Activated CD4-positive, alpha-beta T cell treated with anti-CD3 and anti-CD28 coated beads for 36 hours (primary cell): Measurements from ENCODE around the gene PRR15L. TPM values are rescaled to one million over a fixed set of nuclear protein-coding genes. Genes with fewer than 3 reads are reported as not detected.

Experiments
- ATAC-seq: fragments of 200-7000 bp; cut with Tn5 transposase; one replicate; pipeline ENCODE4 v1.10.0; 2021; ENCODE audit warnings: mild to moderate bottlenecking, moderate library complexity
- CTCF ChIA-PET: fragments of 350-600 bp; sonication (Branson Sonifier 250); formaldehyde crosslinking; loops from one replicate; lab custom pipeline; 2021; ENCODE audit warnings: antibody characterized with exemption; lab: Charles Lee
- POLR2A ChIA-PET: fragments of 350-600 bp; sonication (Branson Sonifier 250); formaldehyde crosslinking; loops from one replicate; lab custom pipeline; 2021; ENCODE audit warnings: antibody characterized with exemption, inconsistent platforms; lab: Charles Lee
- DNase-seq: peaks from one replicate; pipeline ENCODE4 v3.0.0-alpha.2; 2020
- H3K27ac Mint-ChIP-seq: one replicate; pipeline ENCODE4 v1.8.0; 2021; ENCODE audit warnings: mixed read lengths
- H3K27me3 Mint-ChIP-seq: one replicate; pipeline ENCODE4 v1.8.0; 2021; ENCODE audit warnings: mixed read lengths
- H3K36me3 Mint-ChIP-seq: one replicate; pipeline ENCODE4 v1.8.0; 2021; ENCODE audit warnings: low read depth, mixed read lengths
- H3K4me1 Mint-ChIP-seq: one replicate; pipeline ENCODE4 v1.8.0; 2021; ENCODE audit warnings: mixed read lengths
- H3K4me3 Mint-ChIP-seq: one replicate; pipeline ENCODE4 v1.8.0; 2021; ENCODE audit warnings: mild to moderate bottlenecking, moderate library complexity, mixed read lengths
- H3K9me3 Mint-ChIP-seq: one replicate; pipeline ENCODE4 v1.8.0; 2021; ENCODE audit warnings: low read depth, mixed read lengths
- intact Hi-C, 2 experiments: fragments of 100-400 bp; cut with DNase I in 1 of 2; cut with micrococcal nuclease in 1 of 2; formaldehyde crosslinking; loops; one replicate each; pipeline versions ENCODE4 v1.14.2 to v1.15.1; 2022 to 2024; cut with DNase I, micrococcal nuclease
- total RNA-seq, 2 experiments: library from RNA; stranded (reverse); gene quantifications; one replicate each; pipeline ENCODE4 v1.2.3, GENCODE V29; 2021

PRR15L gene
- total RNA-seq, 2 experiments from 2014 or later = not detected

- Mint-ChIP-seq H3K9me3 (no peaks in the 10 kb centered on the region), H3K4me1 (peaks cover 10% of the 10 kb centered on the region), H3K36me3 (peaks cover 7% of the 10 kb centered on the region), H3K27ac (no peak overlapping the region), H3K4me3 (no peak overlapping the region), H3K27me3 (no peaks in the 10 kb centered on the region)
- ATAC-seq (no peak), DNase-seq (no peak)
- CTCF ChIA-PET = no interaction called here
- intact Hi-C loops = no loop called here
- POLR2A ChIA-PET = no interaction called here
Observed at GRCh38 chr17:47917581-47917980, 40.1 kb downstream of the PRR15L start.

GRCh38 chr17:47916489-47917208 is 41.0 kb downstream of the PRR15L start:
- intact Hi-C loops = no loop called here
- no peak overlapping the region for H3K27ac Mint-ChIP-seq
- ChIA-PET CTCF (no interaction called here), POLR2A (no interaction called here)
- no peaks in the 10 kb centered on the region for H3K9me3 Mint-ChIP-seq
- peaks cover 10% of the 10 kb centered on the region for H3K4me1 Mint-ChIP-seq
- DNase-seq (no peak), ATAC-seq (no peak)
- peaks cover 7% of the 10 kb centered on the region for H3K36me3 Mint-ChIP-seq
- H3K4me3 Mint-ChIP-seq = no peak overlapping the region
- H3K27me3 Mint-ChIP-seq = no peaks in the 10 kb centered on the region

- no peak for ATAC-seq
- Mint-ChIP-seq H3K36me3 (peaks cover 6% of the 10 kb centered on the region), H3K4me3 (no peak overlapping the region), H3K9me3 (no peaks in the 10 kb centered on the region), H3K27ac (no peak overlapping the region), H3K4me1 (peaks cover 10% of the 10 kb centered on the region), H3K27me3 (no peaks in the 10 kb centered on the region)
- POLR2A ChIA-PET = no interaction called here
- intact Hi-C loops = no loop called here
- CTCF ChIA-PET = no interaction called here
- no peak for DNase-seq
Observed at GRCh38 chr17:47915776-47916398, 41.8 kb downstream of the PRR15L start.

GRCh38 chr17:47914306-47914948 is 43.3 kb downstream of the PRR15L start:
- POLR2A ChIA-PET = no interaction called here

GRCh38 chr17:47913050-47913449 is 44.6 kb downstream of the PRR15L start:
- intact Hi-C loops = no loop called here
- ChIA-PET CTCF (interaction anchor here (0.8 kb wide), 1 partner anchor 21 kb away, joined by 4 read pairs; no protein-coding TSS in a partner anchor), POLR2A (no interaction called here)
- no peaks in the 10 kb centered on the region for H3K9me3 Mint-ChIP-seq
- H3K36me3 Mint-ChIP-seq = peaks cover 5% of the 10 kb centered on the region
- DNase-seq = no peak
- no peak overlapping the region for H3K4me3 Mint-ChIP-seq
- peaks cover 6% of the 10 kb centered on the region for H3K4me1 Mint-ChIP-seq
- no peak for ATAC-seq
- no peak overlapping the region for H3K27ac Mint-ChIP-seq
- no peaks in the 10 kb centered on the region for H3K27me3 Mint-ChIP-seq

More at GRCh38 chr17:47914306-47914948, 43.3 kb downstream of the PRR15L start:
- Mint-ChIP-seq H3K4me1 (peaks cover 8% of the 10 kb centered on the region), H3K36me3 (peaks cover 4% of the 10 kb centered on the region), H3K27me3 (no peaks in the 10 kb centered on the region), H3K4me3 (no peak overlapping the region), H3K9me3 (no peaks in the 10 kb centered on the region), H3K27ac (no peak overlapping the region)
- DNase-seq (no peak), ATAC-seq (no peak)
- intact Hi-C loops = no loop called here
- CTCF ChIA-PET = interaction anchor here (1.0 kb wide), 1 partner anchor 56 kb away, joined by 4 read pairs; the partner anchor contains the start of gene CDK5RAP3

- no peak for DNase-seq
- CTCF ChIA-PET = interaction anchor here (1.0 to 1.4 kb wide), 3 partner anchors 19 to 67 kb away, joined by 3 to 4 read pairs (median 3); partner anchors contain the start of genes CDK5RAP3 and SCRN2
Observed at GRCh38 chr17:47907932-47908562, 49.6 kb downstream of the PRR15L start.

GRCh38 chr17:47906443-47906842 is 51.2 kb downstream of the PRR15L start:
- Mint-ChIP-seq H3K27me3 (no peaks in the 10 kb centered on the region), H3K9me3 (no peaks in the 10 kb centered on the region), H3K36me3 (peaks cover 8% of the 10 kb centered on the region), H3K27ac (no peak overlapping the region), H3K4me3 (no peak overlapping the region), H3K4me1 (peaks cover 22% of the 10 kb centered on the region)
- POLR2A ChIA-PET = no interaction called here
- ATAC-seq (no peak), DNase-seq (no peak)
- intact Hi-C loops = no loop called here
- CTCF ChIA-PET = interaction anchor here (1.1 kb wide), 1 partner anchor 20 kb away, joined by 3 read pairs; no protein-coding TSS in a partner anchor

More at GRCh38 chr17:47907932-47908562, 49.6 kb downstream of the PRR15L start:
- peak overlapping the region; percentile 9 for H3K27ac Mint-ChIP-seq
- no peak for ATAC-seq
- POLR2A ChIA-PET = interaction anchor here (0.6 kb wide), 1 partner anchor 24 kb away, joined by 3 read pairs; no protein-coding TSS in a partner anchor
- H3K36me3 Mint-ChIP-seq = peaks cover 8% of the 10 kb centered on the region
- intact Hi-C loops = no loop called here
- H3K4me3 Mint-ChIP-seq = no peak overlapping the region
- no peaks in the 10 kb centered on the region for H3K27me3 Mint-ChIP-seq
- no peaks in the 10 kb centered on the region for H3K9me3 Mint-ChIP-seq
- peaks cover 16% of the 10 kb centered on the region for H3K4me1 Mint-ChIP-seq

- Mint-ChIP-seq H3K4me3 (no peak overlapping the region), H3K9me3 (no peaks in the 10 kb centered on the region), H3K27me3 (no peaks in the 10 kb centered on the region), H3K4me1 (peaks cover 25% of the 10 kb centered on the region), H3K36me3 (peaks cover 8% of the 10 kb centered on the region), H3K27ac (no peak overlapping the region)
- DNase-seq (no peak), ATAC-seq (no peak)
- POLR2A ChIA-PET = no interaction called here
- CTCF ChIA-PET = interaction anchor here (0.9 to 1.5 kb wide), 6 partner anchors 13 to 71 kb away, joined by 3 to 7 read pairs (median 3); partner anchors contain the start of genes CDK5RAP3 and SCRN2
- intact Hi-C loops = no loop called here
Observed at GRCh38 chr17:47905221-47905733, 52.4 kb downstream of the PRR15L start.

GRCh38 chr17:47902039-47902744 is 55.5 kb downstream of the PRR15L start:
- H3K36me3 Mint-ChIP-seq = peaks cover 9% of the 10 kb centered on the region
- no peak overlapping the region for H3K27ac Mint-ChIP-seq
- ChIA-PET POLR2A (no interaction called here), CTCF (interaction anchor here (1.0 to 2.9 kb wide), 2 partner anchors 12 to 60 kb away, joined by 3 to 7 read pairs; no protein-coding TSS in a partner anchor)
- no peak for ATAC-seq
- intact Hi-C loops = no loop called here
- H3K9me3 Mint-ChIP-seq = no peaks in the 10 kb centered on the region
- no peak for DNase-seq
- H3K27me3 Mint-ChIP-seq = no peaks in the 10 kb centered on the region
- H3K4me3 Mint-ChIP-seq = no peak overlapping the region
- H3K4me1 Mint-ChIP-seq = peaks cover 43% of the 10 kb centered on the region
